IMR-90 (cell line): Measurements from ENCODE around the gene PRKCB. TPM values are rescaled to one million over a fixed set of nuclear protein-coding genes. Genes with fewer than 3 reads are reported as not detected.

Experiments
- ATAC-seq: fragments of 200-7000 bp; cut with Tn5 transposase; 2 replicates; pipeline ENCODE4 v1.9.1; 2020; ENCODE audit warnings: low read depth, mild to moderate bottlenecking, moderate library complexity
- BruUV-seq: library from RNA; stranded (reverse); fragments of 400-500 nt; replicated peaks from 2 replicates; lab custom pipeline; 2021; lab: Mats Ljungman, UMichigan
- CTCF ChIA-PET: fragments of 300-600 bp; formaldehyde crosslinking; extraction: SDS; loops from one replicate; lab custom pipeline; 2021; ENCODE audit warnings: antibody characterized with exemption; lab: Yijun Ruan, JAX
- POLR2A ChIA-PET: fragments of 300-600 bp; sonication (Branson Sonifier 250); formaldehyde crosslinking; loops from one replicate; lab custom pipeline; 2022; ENCODE audit warnings: antibody characterized with exemption; ENCODE audit not compliant: unreplicated experiment; lab: Charles Lee
- DNase-seq: peaks from one replicate; pipeline ENCODE4 v3.0.0; 2013
- H2AFZ ChIP-seq: replicated peaks from 2 replicates; pipeline ENCODE3; 2013; ENCODE audit warnings: low read length, mild to moderate bottlenecking; ENCODE audit not compliant: poor library complexity
- H2AK5ac ChIP-seq: 2 replicates; pipeline ENCODE4 v1.6.1; 2013; ENCODE audit warnings: low read depth, low read length, inconsistent platforms
- H2AK9ac ChIP-seq: replicated peaks from 2 replicates; pipeline ENCODE3; 2013; ENCODE audit warnings: mild to moderate bottlenecking, low read depth, low read length, moderate library complexity; ENCODE audit not compliant: poor library complexity
- H2BK120ac ChIP-seq: 2 replicates; pipeline ENCODE4 v1.6.1; 2013; ENCODE audit warnings: low read depth, low read length, inconsistent platforms
- H2BK15ac ChIP-seq: 3 replicates; pipeline ENCODE4 v1.6.1; 2013; ENCODE audit warnings: low read depth, low read length, inconsistent platforms
- H2BK20ac ChIP-seq: 2 replicates; pipeline ENCODE4 v1.6.1; 2013; ENCODE audit warnings: low read depth, mild to moderate bottlenecking, inconsistent platforms, low read length, moderate library complexity
- H2BK5ac ChIP-seq: 2 replicates; pipeline ENCODE4 v1.6.1; 2013; ENCODE audit warnings: mild to moderate bottlenecking, low read depth, low read length, inconsistent platforms; ENCODE audit not compliant: poor library complexity, severe bottlenecking
- H3K14ac ChIP-seq: replicated peaks from 2 replicates; pipeline ENCODE4 v1.6.1; 2013; ENCODE audit warnings: low read depth, low read length, inconsistent platforms
- H3K18ac ChIP-seq: 2 replicates; pipeline ENCODE4 v1.6.1; 2013; ENCODE audit warnings: low read depth, low read length, control low read depth
- H3K23ac ChIP-seq: 2 replicates; pipeline ENCODE4 v1.6.1; 2013; ENCODE audit warnings: low read depth, low read length, inconsistent platforms
- H3K27ac ChIP-seq: 2 replicates; pipeline ENCODE4 v1.5.1; 2013; ENCODE audit warnings: mild to moderate bottlenecking, control low read depth, low read length; ENCODE audit not compliant: insufficient read depth
- H3K27me3 ChIP-seq: 2 replicates; pipeline ENCODE4 v1.6.1; 2013; ENCODE audit warnings: low read length; ENCODE audit not compliant: control insufficient read depth, insufficient read depth
- H3K36me3 ChIP-seq: 2 replicates; pipeline ENCODE4 v1.6.1; 2013; ENCODE audit warnings: low read length, mixed read lengths; ENCODE audit not compliant: control insufficient read depth, insufficient read depth
- H3K4ac ChIP-seq: 2 replicates; pipeline ENCODE4 v1.6.1; 2013; ENCODE audit warnings: low read depth, low read length, inconsistent platforms
- H3K4me1 ChIP-seq: 2 replicates; pipeline ENCODE4 v1.6.1; 2013; ENCODE audit warnings: low read length, mixed read lengths; ENCODE audit not compliant: control insufficient read depth, insufficient read depth
- H3K4me2 ChIP-seq: 2 replicates; pipeline ENCODE4 v1.6.1; 2013; ENCODE audit warnings: low read depth, mild to moderate bottlenecking, control low read depth, low read length, moderate library complexity
- H3K4me3 ChIP-seq: 2 replicates; pipeline ENCODE4 v1.5.1; 2013; ENCODE audit warnings: low read depth, mild to moderate bottlenecking, control low read depth, low read length, moderate library complexity; ENCODE audit not compliant: insufficient read depth
- H3K56ac ChIP-seq: 2 replicates; pipeline ENCODE4 v1.6.1; 2013; ENCODE audit warnings: low read length, inconsistent platforms; ENCODE audit not compliant: insufficient read depth; ENCODE audit errors: extremely low read depth
- H3K79me1 ChIP-seq, 2 experiments: 2 replicates each; pipeline ENCODE4 v1.6.1; 2013; ENCODE audit warnings: low read length in 2 of 2, inconsistent platforms in 1 of 2, low read depth in 1 of 2
- H3K9ac ChIP-seq: 2 replicates; pipeline ENCODE4 v1.6.1; 2013; ENCODE audit warnings: low read depth, low read length, control low read depth
- H3K9me1 ChIP-seq: 2 replicates; pipeline ENCODE4 v1.6.1; 2013; ENCODE audit warnings: low read length, inconsistent platforms; ENCODE audit not compliant: insufficient read depth
- H3K9me3 ChIP-seq: 2 replicates; pipeline ENCODE4 v1.6.1; 2013; ENCODE audit warnings: low read length; ENCODE audit not compliant: control insufficient read depth, insufficient read depth
- H4K20me1 ChIP-seq: 2 replicates; pipeline ENCODE4 v1.6.1; 2013; ENCODE audit warnings: low read length, inconsistent platforms; ENCODE audit not compliant: insufficient read depth
- H4K5ac ChIP-seq: 2 replicates; pipeline ENCODE4 v1.6.1; 2013; ENCODE audit warnings: mild to moderate bottlenecking, low read depth, low read length, control low read depth
- H4K8ac ChIP-seq, 2 experiments: 2 replicates each; pipeline ENCODE4 v1.6.1; 2013; ENCODE audit warnings: low read depth in 2 of 2, low read length in 2 of 2, control low read depth in 1 of 2, inconsistent platforms in 1 of 2
- H4K91ac ChIP-seq: 2 replicates; pipeline ENCODE4 v1.6.1; 2013; ENCODE audit warnings: low read depth, low read length, inconsistent platforms; ENCODE audit not compliant: insufficient read depth
- CHD1 ChIP-seq: IDR thresholded peaks from 2 replicates; pipeline ENCODE4 v1.6.1; 2012; ENCODE audit warnings: low read depth, low read length, improper control_type of control experiment
- CTCF ChIP-seq: conservative IDR thresholded peaks from 2 replicates; pipeline ENCODE4 v1.5.1; 2012; ENCODE audit warnings: mild to moderate bottlenecking, low read depth, low read length, improper control_type of control experiment
- FOS ChIP-seq: fragments of 150-350 bp; IDR thresholded peaks from 2 replicates; pipeline ENCODE4 v1.6.1; 2016; ENCODE audit warnings: low read depth, low read length
- MAFK ChIP-seq: IDR thresholded peaks from 2 replicates; pipeline ENCODE4 v1.6.1; 2012; ENCODE audit warnings: low read depth, low read length, improper control_type of control experiment
- MAZ ChIP-seq: IDR thresholded peaks from 2 replicates; pipeline ENCODE4 v1.6.1; 2012; ENCODE audit warnings: low read depth, mild to moderate bottlenecking, low read length, improper control_type of control experiment, moderate library complexity, borderline replicate concordance
- MXI1 ChIP-seq: IDR thresholded peaks from 2 replicates; pipeline ENCODE4 v1.6.1; 2012; ENCODE audit warnings: low read depth, mild to moderate bottlenecking, low read length, moderate library complexity, borderline replicate concordance
- NFE2L2 ChIP-seq: fragments of 150-350 bp; IDR thresholded peaks from 2 replicates; pipeline ENCODE4 v1.6.1; 2016; ENCODE audit warnings: low read depth, mild to moderate bottlenecking, low read length
- RAD21 ChIP-seq: IDR thresholded peaks from 2 replicates; pipeline ENCODE4 v1.6.1; 2012; ENCODE audit warnings: low read length, improper control_type of control experiment
- RCOR1 ChIP-seq: IDR thresholded peaks from 2 replicates; pipeline ENCODE4 v1.6.1; 2012; ENCODE audit warnings: mild to moderate bottlenecking, low read length, improper control_type of control experiment; ENCODE audit not compliant: insufficient replicate concordance
- RFX5 ChIP-seq: IDR thresholded peaks from 2 replicates; pipeline ENCODE4 v1.8.0; 2012; ENCODE audit warnings: low read depth, mild to moderate bottlenecking, low read length, moderate library complexity
- WGBS, 2 experiments: methylation state at CpG; one replicate each; pipeline versions ENCODE4 v1.1.5 to v1.1.7; 2013; ENCODE audit warnings: missing lambda C conversion rate in 2 of 2; ENCODE audit not compliant: insufficient read length in 1 of 2; ENCODE audit errors: extremely low coverage in 2 of 2; 5-methylcytosine and 5-hydroxymethylcytosine counted together
- dilution Hi-C: fragments of 300-500 bp; cut with HindIII; formaldehyde crosslinking; loops from one replicate; pipeline ENCODE4 v1.14.3; 2018; ENCODE audit warnings: low sequenced_read_pairs; ENCODE audit not compliant: unreplicated experiment
- in situ Hi-C: fragments of 300-500 bp; cut with MboI; formaldehyde crosslinking; loops from 3 replicates; pipeline ENCODE4 v1.14.3; 2019; ENCODE audit warnings: low sequenced_read_pairs, inconsistent platforms, mixed read lengths
- intact Hi-C: fragments of 100-400 bp; cut with micrococcal nuclease; formaldehyde crosslinking; loops from 2 replicates; pipeline ENCODE4 v1.10.0; 2022
- polyA plus RNA-seq, 3 experiments: library from polyadenylated mRNA; depleted of rRNA; stranded (reverse); fragments of >200 nt; gene quantifications; 2 replicates each; pipeline ENCODE4 v1.2.3, GENCODE V29; 2012; ENCODE audit warnings: low replicate concordance in 1 of 3
- total RNA-seq: library from RNA; depleted of rRNA; stranded (reverse); fragments of >200 nt; gene quantifications from 2 replicates; pipeline ENCODE4 v1.2.3, GENCODE V29; 2012

The PRKCB gene
- total and polyA plus RNA-seq, 2 of the 4 experiments (the other 2 are of a cell fraction) = under 0.01 TPM; not detected in 1

DNA sequence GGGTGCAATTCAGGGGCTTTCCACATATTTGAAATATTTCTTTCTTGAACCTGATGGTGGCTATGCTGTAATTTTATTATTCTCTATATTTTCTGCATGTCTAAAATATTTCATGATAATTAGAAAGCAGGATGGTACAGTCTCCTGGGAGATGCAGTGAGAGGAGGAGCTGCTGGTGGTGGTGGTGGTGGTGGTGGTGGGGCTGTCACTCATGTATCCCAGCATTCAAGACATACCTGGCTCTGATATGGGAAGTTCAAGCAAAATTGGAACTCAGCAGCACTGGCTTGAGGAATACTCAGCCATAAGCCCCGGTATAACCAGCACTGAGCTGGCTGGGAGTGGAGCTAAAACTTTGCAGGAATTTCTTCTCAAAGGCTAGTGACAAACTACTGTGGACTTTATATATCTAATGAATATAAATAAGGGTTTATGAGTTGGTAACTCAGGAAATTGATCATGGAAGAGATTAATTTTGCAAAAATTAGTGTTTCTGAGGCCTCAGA lies 200.3 kb downstream of the PRKCB start:
- H3K9ac ChIP-seq = no peak overlapping the region
- H3K4me1 ChIP-seq = no peaks in the 10 kb centered on the region
- no peaks in the 10 kb centered on the region for H4K20me1 ChIP-seq
- no peak overlapping the region for H3K4me3 ChIP-seq
- dilution Hi-C loops (no loop called here), intact Hi-C loops (loop anchor here (1.0 to 2.0 kb wide), 3 partner anchors 235 to 479 kb away; partner anchors contain the start of genes EARS2, PLK1 and UBFD1), in situ Hi-C loops (no loop called here)
- no peak overlapping the region for H2AK5ac ChIP-seq
- no CpG with 5 or more reads among the region's 1 CpG for WGBS, 2 experiments
- H3K18ac ChIP-seq = no peak overlapping the region
- no peaks in the 10 kb centered on the region for H3K36me3 ChIP-seq
- TF ChIP-seq RFX5 (no peak), NFE2L2 (no peak), CHD1 (no peak), MAFK (no peak), RCOR1 (no peak), RAD21 (no peak), CTCF (no peak), MXI1 (no peak), MAZ (no peak), FOS (no peak)
- H4K5ac ChIP-seq = no peak overlapping the region
- H2BK20ac ChIP-seq = no peak overlapping the region
- no peaks in the 10 kb centered on the region for H3K79me1 ChIP-seq
- H3K9me3 ChIP-seq = no peaks in the 10 kb centered on the region
- H4K8ac ChIP-seq = no peak overlapping the region
- no TSS peak for BruUV-seq
- H3K23ac ChIP-seq = no peak overlapping the region
- DNase-seq (no peak), ATAC-seq (no peak)
- no peak overlapping the region for H3K4me2 ChIP-seq
- no peak overlapping the region for H2AK9ac ChIP-seq
- H3K56ac ChIP-seq = no peak overlapping the region
- no peaks in the 10 kb centered on the region for H3K9me1 ChIP-seq
- H3K4ac ChIP-seq = no peak overlapping the region
- H2AFZ ChIP-seq = no peak overlapping the region
- H2BK120ac ChIP-seq = no peak overlapping the region
- H3K14ac ChIP-seq = no peak overlapping the region
- ChIA-PET POLR2A (no interaction called here), CTCF (interaction anchor here (0.6 to 1.4 kb wide), 2 partner anchors 228 to 479 kb away, joined by 3 to 4 read pairs; partner anchors contain the start of genes EARS2 and UBFD1)
- H2BK5ac ChIP-seq = no peak overlapping the region
- no peaks in the 10 kb centered on the region; the same call in 1 of the 2 replicates for H3K27me3 ChIP-seq
- no peak overlapping the region for H2BK15ac ChIP-seq
- H4K91ac ChIP-seq = no peak overlapping the region
- H3K27ac ChIP-seq = no peak overlapping the region
